Fibroblast of skin of abdomen (primary cell): ENCODE results near the gene MRPL49. TPM values are rescaled to one million over a fixed set of nuclear protein-coding genes. Genes with fewer than 3 reads are reported as not detected.

ENCODE experiments used
- DNase-seq: peaks from one replicate; pipeline ENCODE4 v3.0.0-alpha.2; 2013
- polyA plus RNA-seq, 2 experiments: library from polyadenylated mRNA; unstranded; fragments of 120-200 nt; gene quantifications; one replicate each; pipeline ENCODE4 v1.2.1, GENCODE V29; 2013; ENCODE audit not compliant: insufficient read length in 2 of 2

Gene MRPL49
- polyA plus RNA-seq (2013, experiment 1 of 2; ENCODE audit: insufficient read length): 43.9 TPM
- 44.4 TPM for polyA plus RNA-seq (2013, experiment 2 of 2; ENCODE audit: insufficient read length)

DNA sequence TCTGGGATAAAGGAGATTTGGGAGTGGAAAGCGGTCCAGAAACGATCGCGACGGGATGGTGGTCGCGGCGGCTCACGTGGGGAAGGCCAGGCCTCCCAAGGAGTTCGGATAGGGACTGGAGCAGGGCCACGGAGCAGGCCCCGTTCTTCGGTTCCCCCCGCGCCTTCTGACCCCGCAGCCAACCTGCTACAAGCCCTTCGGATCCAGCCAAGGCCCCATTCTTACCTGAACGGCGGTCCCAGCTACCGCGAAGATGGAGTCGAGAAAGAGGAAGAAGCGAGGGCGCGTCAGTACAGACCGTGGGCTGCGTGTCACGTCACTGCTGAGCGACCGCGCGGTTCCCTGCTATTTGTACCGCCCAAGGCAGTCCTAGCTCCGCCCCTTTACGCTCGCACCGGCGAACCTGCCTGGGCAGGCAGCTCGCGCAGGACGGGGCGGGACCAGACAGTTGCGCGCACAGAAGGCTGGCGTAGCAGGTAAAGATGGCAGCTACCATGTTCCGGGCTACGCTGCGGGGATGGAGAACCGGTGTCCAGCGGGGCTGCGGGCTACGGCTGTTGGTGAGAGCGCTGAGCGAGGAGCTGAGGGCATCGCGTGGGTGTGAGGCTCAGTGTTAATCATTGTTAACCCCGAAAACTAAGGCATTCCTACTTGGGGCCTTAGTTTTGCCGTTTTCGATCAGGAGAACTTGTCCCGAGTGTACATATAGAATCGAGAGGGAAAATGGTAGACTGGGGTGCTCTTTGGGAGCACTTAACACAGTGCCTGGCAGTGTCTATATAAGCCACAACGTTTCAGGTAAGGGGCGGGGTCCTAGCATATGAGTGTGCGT is at the start of gene MRPL49, which contains the start of gene FAU:
Gene MRPL49, plus strand, starts transcription at position 457 of the 832 bp plus-strand sequence. Its CDS starts 26 bp downstream, at position 483.
Gene FAU, minus strand, starts transcription at position 270 of the 832 bp plus-strand sequence. CDS start 321 bp downstream, outside the sequence.
- DNase-seq: peak; percentile 95

DNA sequence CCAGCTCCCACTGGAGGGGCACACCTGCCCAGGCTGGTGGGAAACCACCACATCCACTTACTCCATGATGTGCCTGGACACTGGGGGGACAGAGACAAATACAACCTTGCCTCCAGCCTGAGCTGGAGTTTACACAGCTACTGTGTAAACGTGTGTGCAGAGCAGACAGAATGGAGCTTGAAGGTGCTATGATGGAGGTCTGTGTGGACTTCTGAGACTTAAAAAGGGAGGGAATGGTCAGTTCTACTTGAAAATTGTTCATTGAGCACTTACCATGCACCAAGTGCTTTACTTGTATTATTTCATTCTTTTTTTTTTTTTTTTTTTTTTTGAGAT is 49.5 kb upstream of the MRPL49 start:
- no peak for DNase-seq

- DNase-seq: no peak
Observed at GRCh38 chr11:65077451-65077850, 44.7 kb upstream of the MRPL49 start.

DNA sequence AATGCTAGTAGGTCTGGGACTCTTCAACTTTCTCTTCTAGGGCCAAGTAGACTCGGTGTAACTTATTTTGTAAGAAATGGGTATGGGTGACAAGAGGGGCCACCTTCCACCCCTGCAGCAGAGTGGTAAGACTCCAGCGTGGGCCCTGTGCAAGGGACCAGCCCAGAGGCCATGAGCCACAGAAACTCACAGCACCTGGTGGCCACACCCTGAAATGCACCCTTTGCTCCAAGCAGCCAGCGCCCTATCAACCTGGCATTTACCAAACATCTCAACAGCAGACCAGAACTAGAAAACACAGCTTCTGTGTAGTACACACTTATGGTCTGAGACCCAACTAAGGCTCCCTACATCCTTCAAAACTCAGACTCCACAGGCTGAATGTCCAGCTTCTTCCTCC is 44.0 kb upstream of the MRPL49 start:
- peak; percentile 12 for DNase-seq

DNA sequence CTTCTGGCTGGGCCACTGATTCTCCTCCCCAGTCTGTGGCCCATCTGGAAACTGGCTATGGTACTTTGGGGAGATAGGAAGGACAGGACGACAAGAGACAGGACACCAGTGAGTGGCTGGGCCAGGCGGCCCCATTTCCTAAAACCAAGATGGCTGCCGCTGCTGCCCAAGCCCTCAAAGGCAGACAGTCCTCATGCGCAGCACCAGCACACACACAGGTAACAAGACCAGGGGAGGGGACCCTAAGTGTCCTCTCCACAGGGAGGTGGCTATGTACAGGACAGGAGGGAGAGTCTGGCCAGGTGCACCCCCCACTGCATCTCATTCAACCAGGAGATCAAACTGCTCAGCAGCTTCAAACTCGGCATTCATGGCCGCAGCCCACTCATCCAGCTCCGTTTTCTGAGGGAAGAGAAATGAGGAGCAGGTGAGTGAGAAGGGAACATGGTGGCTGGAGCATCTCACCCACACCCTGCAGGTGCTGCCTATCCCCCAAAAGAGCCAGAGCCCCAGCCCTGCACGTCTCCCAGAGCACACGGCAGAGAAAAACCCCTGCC is 43.3 kb upstream of the MRPL49 start:
- DNase-seq: no peak

- DNase-seq: no peak
Observed at GRCh38 chr11:65083134-65083833, 38.8 kb upstream of the MRPL49 start.

DNA sequence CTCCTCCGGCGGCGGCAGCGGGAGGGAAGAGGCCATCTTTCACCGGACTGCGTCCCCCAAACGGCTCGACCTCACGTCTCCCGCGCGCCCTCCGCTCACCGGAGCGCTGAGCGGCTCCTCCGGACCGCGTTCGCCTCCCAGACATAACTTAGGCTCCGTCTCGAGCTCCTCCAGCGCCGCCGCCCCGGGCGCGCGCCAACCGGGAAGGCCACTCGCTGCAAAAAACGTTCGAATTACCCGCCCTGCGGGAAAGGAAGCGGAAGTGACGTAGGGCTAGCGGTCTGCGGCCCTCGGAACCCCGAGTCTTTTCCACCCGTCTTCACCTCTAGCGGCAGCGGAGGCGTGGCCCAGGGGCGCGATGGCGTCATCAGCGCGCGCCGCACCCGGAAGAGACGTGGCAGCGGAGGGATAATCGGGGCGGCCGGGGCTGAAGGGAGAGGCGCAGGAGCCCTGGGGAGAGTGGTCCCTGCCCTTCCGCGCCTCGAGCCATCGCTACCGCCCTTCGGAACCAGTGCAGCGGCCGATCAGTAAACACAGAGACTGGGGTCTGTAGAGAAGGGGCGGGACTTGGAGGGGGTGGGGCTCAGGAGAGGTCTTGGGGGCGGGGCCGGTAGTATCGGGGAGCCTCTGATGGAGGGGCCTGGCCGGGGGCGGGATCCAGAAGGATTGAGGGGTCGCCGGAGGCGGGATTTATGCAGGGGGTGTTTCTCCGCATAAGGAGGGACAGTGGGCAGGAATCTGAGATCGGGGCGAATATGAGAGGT is 38.1 kb upstream of the MRPL49 start, which contains the start of the genes CDCA5 and ZFPL1:
Gene CDCA5, minus strand, starts transcription at position 207 of the 764 bp plus-strand sequence. Its CDS starts 62 bp downstream, at position 145.
Gene ZFPL1, plus strand, starts transcription at position 389 of the 764 bp plus-strand sequence. CDS start 477 bp downstream, outside the sequence.
- DNase-seq: peak; percentile 96

DNA sequence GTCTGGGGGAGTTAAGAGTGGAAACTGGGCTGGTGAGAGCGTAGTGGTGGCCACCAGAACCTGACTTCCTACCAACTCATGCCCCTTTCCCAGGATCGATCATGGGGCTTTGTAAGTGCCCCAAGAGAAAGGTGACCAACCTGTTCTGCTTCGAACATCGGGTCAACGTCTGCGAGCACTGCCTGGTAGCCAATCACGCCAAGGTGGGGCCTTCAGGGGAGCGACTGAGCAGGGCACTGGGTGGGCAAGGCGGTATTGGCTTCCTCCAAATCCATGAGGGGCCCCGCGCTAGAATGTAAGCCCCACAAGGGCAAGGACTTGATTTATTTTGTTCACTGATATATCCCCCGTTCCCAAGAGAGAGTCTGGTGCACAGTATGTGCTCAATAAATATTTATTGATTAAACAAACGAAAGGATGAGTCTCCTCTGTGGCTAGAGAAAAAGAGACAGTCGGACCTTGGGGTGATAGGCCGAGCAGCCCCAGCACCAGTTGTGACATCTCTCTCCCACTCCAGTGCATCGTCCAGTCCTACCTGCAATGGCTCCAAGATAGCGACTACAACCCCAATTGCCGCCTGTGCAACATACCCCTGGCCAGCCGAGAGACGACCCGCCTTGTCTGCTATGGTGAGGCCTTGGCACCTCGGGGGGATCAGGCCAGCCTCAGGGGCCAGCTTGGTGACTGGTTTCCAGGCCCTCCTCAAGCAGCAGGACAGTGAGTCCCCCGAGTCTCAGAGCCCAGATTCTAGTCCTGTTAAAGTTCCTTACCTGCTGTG is 37.3 kb upstream of the MRPL49 start:
- no peak for DNase-seq

DNA sequence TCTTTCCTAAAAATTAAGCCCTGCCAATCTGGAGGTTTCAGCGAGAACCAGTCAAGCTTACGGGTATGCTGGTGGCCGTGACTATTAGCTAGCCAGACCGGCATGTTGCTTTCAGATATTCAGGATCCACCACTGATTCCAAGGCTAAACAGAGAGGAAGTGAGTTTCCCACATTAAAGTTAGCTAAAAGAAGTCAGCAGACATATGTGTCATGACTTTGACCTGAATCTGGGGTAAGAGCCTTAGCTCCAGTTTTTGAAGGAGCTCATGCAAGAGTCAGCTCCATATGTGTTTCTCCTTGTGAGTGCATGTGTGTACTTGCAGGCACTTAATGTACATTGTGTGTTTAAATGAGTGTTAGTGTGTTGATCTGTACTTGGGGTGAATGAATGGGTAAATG is 36.7 kb upstream of the MRPL49 start:
- DNase-seq: no peak

DNA sequence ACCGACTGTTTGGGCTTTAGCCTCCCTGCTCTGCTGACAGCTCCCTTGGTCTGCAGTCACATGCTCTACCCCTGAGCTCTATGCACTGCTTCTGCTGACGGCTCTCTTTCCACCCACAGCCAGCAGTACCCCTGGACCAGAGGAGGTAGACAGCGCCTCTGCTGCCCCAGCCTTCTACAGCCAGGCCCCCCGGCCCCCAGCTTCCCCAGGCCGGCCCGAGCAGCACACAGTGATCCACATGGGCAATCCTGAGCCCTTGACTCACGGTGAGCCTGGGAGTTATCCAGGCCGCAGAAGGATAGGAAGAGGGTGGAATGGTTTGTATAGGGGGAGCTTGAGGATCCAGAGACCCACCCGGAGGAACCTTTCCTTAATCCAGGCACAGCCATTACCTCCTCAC is 35.3 kb upstream of the MRPL49 start:
- DNase-seq: no peak

GRCh38 chr11:65087216-65087615 is 34.9 kb upstream of the MRPL49 start:
- no peak for DNase-seq

DNA sequence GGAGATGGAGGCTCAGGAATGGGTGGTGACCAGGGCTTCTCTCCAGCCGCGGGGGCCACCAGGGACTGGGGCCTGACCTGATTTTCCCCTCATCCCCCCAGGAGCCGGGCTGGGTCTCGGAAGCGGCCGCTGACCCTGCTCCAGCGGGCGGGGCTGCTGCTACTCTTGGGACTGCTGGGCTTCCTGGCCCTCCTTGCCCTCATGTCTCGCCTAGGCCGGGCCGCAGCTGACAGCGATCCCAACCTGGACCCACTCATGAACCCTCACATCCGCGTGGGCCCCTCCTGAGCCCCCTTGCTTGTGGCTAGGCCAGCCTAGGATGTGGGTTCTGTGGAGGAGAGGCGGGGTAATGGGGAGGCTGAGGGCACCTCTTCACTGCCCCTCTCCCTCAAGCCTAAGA is 34.3 kb upstream of the MRPL49 start:
- DNase-seq: no peak

DNA sequence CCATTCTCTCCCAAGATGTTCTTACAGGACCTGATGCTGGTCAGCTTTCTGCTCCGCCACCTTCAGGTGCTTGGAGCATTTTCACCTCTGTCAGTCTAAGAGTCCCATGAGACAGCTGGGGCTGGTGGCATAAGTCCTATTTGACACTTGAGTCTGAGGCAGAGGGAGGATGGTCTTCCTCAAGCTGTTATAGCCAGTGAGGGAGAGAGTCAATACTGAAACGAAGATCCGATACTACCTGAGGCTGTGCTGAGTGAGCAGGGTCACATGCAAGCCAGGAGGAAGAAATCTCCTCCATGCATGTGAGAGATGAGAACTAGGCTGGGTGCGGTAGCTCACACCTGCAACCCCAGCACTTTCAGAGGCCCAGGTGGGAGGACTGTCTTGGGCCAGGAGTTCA is 32.5 kb upstream of the MRPL49 start:
- DNase-seq: no peak

DNA sequence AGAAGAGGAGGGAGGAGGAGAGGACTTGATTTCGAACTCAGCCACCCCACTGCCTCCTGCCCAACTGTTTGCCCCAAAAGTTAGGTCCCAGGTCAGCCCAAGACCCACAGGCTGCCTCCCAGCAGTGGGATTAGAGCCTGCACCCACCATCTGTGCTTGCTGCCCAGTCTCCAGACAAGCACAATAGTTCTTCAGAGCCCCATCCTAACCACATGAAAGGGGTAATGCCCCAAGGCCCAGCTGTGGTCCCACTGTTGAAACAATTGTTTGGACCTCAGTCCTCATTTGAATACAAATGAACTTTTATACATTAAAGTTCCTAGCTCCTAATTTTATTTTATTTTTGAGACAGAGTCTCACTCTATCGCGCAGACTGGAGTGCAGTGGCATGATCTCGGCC is 31.5 kb upstream of the MRPL49 start:
- no peak for DNase-seq

GRCh38 chr11:65095427-65095826 is 26.7 kb upstream of the MRPL49 start:
- DNase-seq: no peak

- DNase-seq: peak; percentile 89
Observed at GRCh38 chr11:65095974-65096806, 25.9 kb upstream of the MRPL49 start, which contains the start of gene VPS51. TSS of gene VPS51 (plus strand) at chr11:65096214. CDS start at chr11:65096251, 37 bp downstream.

DNA sequence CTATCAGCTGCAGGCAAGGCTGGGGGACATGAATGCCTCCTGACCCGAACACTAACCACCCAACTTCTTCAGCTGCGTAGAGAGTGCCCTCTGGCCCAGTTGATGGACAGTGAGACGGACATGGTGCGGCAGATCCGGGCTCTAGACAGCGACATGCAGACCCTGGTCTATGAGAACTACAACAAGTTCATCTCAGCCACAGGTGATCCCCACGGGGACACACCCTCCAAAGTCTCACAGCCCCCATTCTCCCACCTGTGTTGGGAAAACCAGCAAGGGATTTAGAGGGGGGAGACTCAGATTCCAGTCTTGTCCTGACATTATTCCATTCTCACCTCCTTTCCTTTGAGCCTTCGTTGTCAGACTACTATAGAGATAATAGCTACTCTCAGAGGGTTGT is 25.2 kb upstream of the MRPL49 start:
- no peak for DNase-seq

- DNase-seq: no peak
Observed at GRCh38 chr11:65100674-65101350, 21.3 kb upstream of the MRPL49 start.

DNA sequence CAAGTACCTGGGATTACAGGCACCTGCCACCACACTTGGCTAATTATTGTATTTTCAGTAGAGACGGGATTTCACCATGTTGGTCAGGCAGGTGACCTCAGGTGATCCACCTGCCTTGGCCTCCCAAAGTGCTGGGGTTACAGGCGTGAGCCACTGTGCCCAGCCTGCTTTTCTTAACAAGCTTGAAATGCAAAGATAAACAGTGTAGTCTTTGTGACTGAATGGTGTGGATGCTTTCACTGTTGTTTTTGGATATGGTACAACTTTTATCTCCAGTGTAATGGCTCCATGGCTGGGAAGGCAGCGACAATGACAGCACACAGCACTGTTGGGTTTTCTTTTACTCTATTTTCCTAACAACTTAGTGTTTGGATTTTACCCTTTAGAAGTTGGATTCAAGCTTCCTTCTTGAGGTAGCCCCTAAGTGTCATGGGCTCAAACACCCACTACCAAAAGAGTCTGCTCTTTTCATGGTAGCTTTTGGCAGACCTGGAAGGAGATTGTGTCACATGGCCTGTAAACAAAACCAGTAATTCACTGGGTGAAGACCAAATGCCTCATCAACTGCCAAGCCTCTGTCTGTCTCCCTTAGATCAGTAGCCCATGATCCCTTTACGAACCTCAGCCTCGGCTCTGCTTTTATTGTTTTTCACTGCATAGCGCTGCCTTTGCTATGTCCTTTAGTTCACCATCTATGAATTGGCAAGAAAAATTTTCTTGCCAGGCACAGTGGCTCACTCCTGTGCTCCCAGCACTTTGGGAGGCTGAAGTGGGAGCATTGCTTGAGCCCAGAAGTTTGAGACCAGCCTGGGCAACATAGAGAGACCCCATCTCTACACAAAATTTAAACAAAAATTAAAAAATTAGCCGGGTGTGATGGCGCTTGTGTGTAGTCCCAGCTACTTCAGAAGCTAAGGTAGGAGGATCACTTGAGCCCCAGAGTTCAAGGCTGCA is 19.7 kb upstream of the MRPL49 start:
- no peak for DNase-seq
